Spinal cord (tissue), 10 donors: ENCODE results near the gene DBNDD1. TPM values are rescaled to one million over a fixed set of nuclear protein-coding genes. Genes with fewer than 3 reads are reported as not detected.
A peak's percentile ranks its signal among the peaks of the same experiment; 100 is the strongest.
"Not testable (repeated sequence)": the region's sequence is repeated elsewhere in the genome, so short reads cannot be mapped to it uniquely, and the experiment has no call there.

Source experiments
- DNase-seq, 6 donors: peaks; one replicate each; pipeline versions ENCODE4 v3.0.0 to v3.0.0-alpha.2; 2013 to 2015; ENCODE audit warnings: low spot score in 6 of 6, low read depth in 4 of 6
- H3K27ac ChIP-seq: one replicate; pipeline ENCODE4 v1.5.1; 2013; ENCODE audit warnings: low read depth, low read length, control low read depth
- H3K27me3 ChIP-seq: one replicate; pipeline ENCODE4 v1.6.1; 2013; ENCODE audit warnings: low read length; ENCODE audit not compliant: control insufficient read depth, insufficient read depth
- H3K36me3 ChIP-seq: one replicate; pipeline ENCODE4 v1.6.1; 2013; ENCODE audit warnings: low read length; ENCODE audit not compliant: control insufficient read depth, insufficient read depth
- H3K4me1 ChIP-seq: one replicate; pipeline ENCODE4 v1.6.1; 2013; ENCODE audit warnings: low read length; ENCODE audit not compliant: control insufficient read depth, insufficient read depth
- H3K4me3 ChIP-seq: one replicate; pipeline ENCODE4 v1.5.1; 2013; ENCODE audit warnings: low read depth, low read length, control low read depth
- H3K9me3 ChIP-seq: one replicate; pipeline ENCODE4 v1.6.1; 2013; ENCODE audit warnings: low read length; ENCODE audit not compliant: control insufficient read depth, insufficient read depth
- WGBS: methylation state at CpG from one replicate; pipeline ENCODE4 v1.1.5; 2013; ENCODE audit warnings: missing lambda C conversion rate; ENCODE audit not compliant: insufficient coverage; 5-methylcytosine and 5-hydroxymethylcytosine counted together
- long read RNA-seq, 4 donors: transcript quantifications; one replicate each; lab custom pipeline, GENCODE V29; 2026
- polyA plus RNA-seq, 2 donors: library from polyadenylated mRNA; unstranded; fragments of 120-200 nt; gene quantifications; one replicate each; pipeline ENCODE4 v1.2.1, GENCODE V29; 2013; ENCODE audit not compliant: insufficient read length in 2 of 2
- total RNA-seq, 2 donors: library from RNA; depleted of rRNA in 1 of 2; stranded (reverse); fragments of 120-200 nt in 1 of 2; fragments of >200 nt in 1 of 2; gene quantifications; one replicate each; pipeline versions ENCODE4 v1.2.3 to v1.2.4, GENCODE V29; 2013 to 2014
- donor health status: healthy.

The DBNDD1 gene
- 1 to 10 TPM; 6.0 to 9.6 TPM for total RNA-seq
- polyA plus RNA-seq, result 10 to 100 TPM; 49.9 to 59.5 TPM
- long read RNA-seq, donor 1, transcript DBNDD1-201 (4 exons, 2,079 nt), result major isoform, 17 of 37 reads
- long read RNA-seq, donor 1, transcript DBNDD1-207 (1 exons, 2,889 nt), result minor isoform, 15 of 37 reads
- long read RNA-seq, donor 1, partial matches to known transcripts, result 0 of 37 reads
- long read RNA-seq, donor 1, other reads (novel, unspliced or antisense), result 0 of 37 reads
- long read RNA-seq, donor 2, transcript DBNDD1-201 (4 exons, 2,079 nt), result minor isoform, 8 of 22 reads
- long read RNA-seq, donor 2, transcript DBNDD1-207 (1 exons, 2,889 nt), result major isoform, 12 of 22 reads
- long read RNA-seq, donor 2, partial matches to known transcripts, result 0 of 22 reads
- long read RNA-seq, donor 2, other reads (novel, unspliced or antisense), result 0 of 22 reads
- long read RNA-seq, donor 3, transcript DBNDD1-201 (4 exons, 2,079 nt), result minor isoform, 6 of 20 reads
- long read RNA-seq, donor 3, transcript DBNDD1-207 (1 exons, 2,889 nt), result major isoform, 11 of 20 reads
- long read RNA-seq, donor 3, partial matches to known transcripts, result 0 of 20 reads
- long read RNA-seq, donor 3, other reads (novel, unspliced or antisense), result 0 of 20 reads
- long read RNA-seq, donor 4, partial matches to known transcripts, result 0 of 2 reads
- long read RNA-seq, donor 4, other reads (novel, unspliced or antisense), result 0 of 2 reads

GRCh38 chr16:90018652-90019542 lies at the start of gene DBNDD1:
TSS of gene DBNDD1 (minus strand) at chr16:90019456. CDS start at chr16:90019341, 115 bp downstream.
- H3K9me3 ChIP-seq, result no peaks in the 10 kb centered on the region
- peak within 1 kb of the TSS; percentile 52 for H3K27ac ChIP-seq
- no peaks in the 10 kb centered on the region for H3K27me3 ChIP-seq
- H3K4me3 ChIP-seq, result peak within 1 kb of the TSS; percentile 40
- DNase-seq, result peak in 2 of 6 donors; percentile 49 to 52
- H3K4me1 ChIP-seq, result peaks cover 54% of the 10 kb centered on the region
- peaks cover 10% of the 10 kb centered on the region for H3K36me3 ChIP-seq
- under 1% methylated on average over 103 of the region's 103 CpGs for WGBS

- H3K4me3 ChIP-seq, result no peak overlapping the region
- no peaks in the 10 kb centered on the region for H3K9me3 ChIP-seq
- H3K27me3 ChIP-seq, result peaks cover 2% of the 10 kb centered on the region
- no peaks in the 10 kb centered on the region for H3K36me3 ChIP-seq
- no peak overlapping the region for H3K27ac ChIP-seq
- DNase-seq, result no peak
- no peaks in the 10 kb centered on the region for H3K4me1 ChIP-seq
- WGBS, result 78% methylated on average over 1 of the region's 3 CpGs
Measured at GRCh38 chr16:90061437-90061836, 42.2 kb upstream of the DBNDD1 start.

GRCh38 chr16:90057738-90058173 lies 38.5 kb upstream of the DBNDD1 start:
- 82% methylated on average over 1 of the region's 8 CpGs for WGBS
- no peaks in the 10 kb centered on the region for H3K36me3 ChIP-seq
- no peaks in the 10 kb centered on the region for H3K27me3 ChIP-seq
- H3K4me3 ChIP-seq, result no peak overlapping the region
- H3K9me3 ChIP-seq, result peaks cover 4% of the 10 kb centered on the region
- H3K27ac ChIP-seq, result no peak overlapping the region
- H3K4me1 ChIP-seq, result no peaks in the 10 kb centered on the region
- no peak for DNase-seq

- H3K27ac ChIP-seq, H3K4me3 ChIP-seq, H3K36me3 ChIP-seq, H3K9me3 ChIP-seq, H3K4me1 ChIP-seq, H3K27me3 ChIP-seq, DNase-seq: not testable (repeated sequence)
- WGBS, result 91% methylated on average over 6 of the region's 15 CpGs
Measured at GRCh38 chr16:90056521-90056920, 37.3 kb upstream of the DBNDD1 start.

- no peak overlapping the region for H3K4me3 ChIP-seq
- H3K36me3 ChIP-seq, result no peaks in the 10 kb centered on the region
- no peaks in the 10 kb centered on the region for H3K27me3 ChIP-seq
- H3K27ac ChIP-seq, result no peak overlapping the region
- 74% methylated on average over 3 of the region's 4 CpGs for WGBS
- peaks cover 4% of the 10 kb centered on the region for H3K9me3 ChIP-seq
- no peaks in the 10 kb centered on the region for H3K4me1 ChIP-seq
- no peak for DNase-seq
Measured at GRCh38 chr16:90055371-90055770, 36.1 kb upstream of the DBNDD1 start.

- H3K36me3 ChIP-seq, result no peaks in the 10 kb centered on the region
- no peak for DNase-seq
- no peaks in the 10 kb centered on the region for H3K27me3 ChIP-seq
- H3K4me1 ChIP-seq, result no peaks in the 10 kb centered on the region
- peaks cover 4% of the 10 kb centered on the region for H3K9me3 ChIP-seq
- 39% methylated on average over 3 of the region's 4 CpGs for WGBS
- no peak overlapping the region for H3K4me3 ChIP-seq
- no peak overlapping the region for H3K27ac ChIP-seq
Measured at GRCh38 chr16:90054554-90054953, 35.3 kb upstream of the DBNDD1 start.

- Histone ChIP-seq H3K27ac (no peak overlapping the region), H3K36me3 (no peaks in the 10 kb centered on the region), H3K9me3 (peaks cover 4% of the 10 kb centered on the region), H3K27me3 (no peaks in the 10 kb centered on the region), H3K4me1 (no peaks in the 10 kb centered on the region), H3K4me3 (no peak overlapping the region)
- WGBS, result 100% methylated on average over 1 of the region's 1 CpG
- no peak for DNase-seq
Measured at GRCh38 chr16:90053902-90054500, 34.7 kb upstream of the DBNDD1 start.

- no peak overlapping the region for H3K27ac ChIP-seq
- WGBS, result 77% methylated on average over 9 of the region's 10 CpGs
Measured at GRCh38 chr16:90050969-90051368, 31.7 kb upstream of the DBNDD1 start.

GRCh38 chr16:90048737-90049330 lies 29.6 kb upstream of the DBNDD1 start:
- Histone ChIP-seq H3K27me3 (peaks cover 2% of the 10 kb centered on the region), H3K4me1 (peaks cover 20% of the 10 kb centered on the region), H3K36me3 (peaks cover 8% of the 10 kb centered on the region), H3K27ac (no peak overlapping the region), H3K9me3 (no peaks in the 10 kb centered on the region), H3K4me3 (no peak overlapping the region)
- no peak for DNase-seq
- 81% methylated on average over 16 of the region's 19 CpGs for WGBS

More at GRCh38 chr16:90050969-90051368, 31.7 kb upstream of the DBNDD1 start:
- Histone ChIP-seq H3K27me3 (peaks cover 2% of the 10 kb centered on the region), H3K36me3 (no peaks in the 10 kb centered on the region), H3K4me3 (no peak overlapping the region), H3K9me3 (peaks cover 4% of the 10 kb centered on the region), H3K4me1 (peaks cover 20% of the 10 kb centered on the region)
- no peak for DNase-seq
